ENCODE results near the gene SYT9.
"Not testable (repeated sequence)": the region's sequence is repeated elsewhere in the genome, so short reads cannot be mapped to it uniquely, and the experiment has no call there.

Gene SYT9

GRCh38 chr11:7516475-7516874, 264.8 kb downstream of the SYT9 start:
- no peak overlapping the region for H3K4me3 ChIP-seq (replicated peaks; ENCODE audit: low read depth, low read length)
- TF ChIP-seq CTCF (IDR thresholded peaks at IDR 0.05; ENCODE audit: low read depth, low read length, missing control alignments) = no peak
- DNase-seq (ENCODE audit: extremely low read depth, low read depth) = no peak

- H3K4me3 ChIP-seq (replicated peaks; ENCODE audit: low read depth, low read length); DNase-seq (ENCODE audit: extremely low read depth, low read depth): not testable (repeated sequence)
These were observed 266.0 kb downstream of the SYT9 start for GRCh38 chr11:7517743-7518142.
